Sigmoid colon (tissue), 4 donors: ENCODE results near the gene PRR15.

Source experiments
- EP300 ChIP-seq, 4 donors: sonication (generic); formaldehyde crosslinking; IDR thresholded peaks; one replicate each; pipeline ENCODE4 v1.6.1; 2017; ENCODE audit warnings: antibody characterized with exemption in 4 of 4
- POLR2A ChIP-seq, 2 donors: fragments of 450-650 bp; IDR thresholded peaks; one replicate each; pipeline ENCODE4 v1.6.1; 2016; ENCODE audit warnings: antibody characterized with exemption in 2 of 2, mild to moderate bottlenecking in 2 of 2, moderate library complexity in 2 of 2
- POLR2AphosphoS5 ChIP-seq, 4 donors: sonication (generic); formaldehyde crosslinking; IDR thresholded peaks; one replicate each; pipeline ENCODE4 v1.6.1; 2017; ENCODE audit warnings: antibody characterized with exemption in 4 of 4
- TF ChIP-seq, protein P1 (sequence below), 4 experiments: fragments of 450-650 bp in 3 of 4; fragments of 200-600 bp in 1 of 4; IDR thresholded peaks; one replicate each; pipeline ENCODE4 v1.5.1; 2016 to 2019; ENCODE audit warnings: antibody characterized with exemption in 4 of 4, mild to moderate bottlenecking in 3 of 4, moderate library complexity in 2 of 4

DNA sequence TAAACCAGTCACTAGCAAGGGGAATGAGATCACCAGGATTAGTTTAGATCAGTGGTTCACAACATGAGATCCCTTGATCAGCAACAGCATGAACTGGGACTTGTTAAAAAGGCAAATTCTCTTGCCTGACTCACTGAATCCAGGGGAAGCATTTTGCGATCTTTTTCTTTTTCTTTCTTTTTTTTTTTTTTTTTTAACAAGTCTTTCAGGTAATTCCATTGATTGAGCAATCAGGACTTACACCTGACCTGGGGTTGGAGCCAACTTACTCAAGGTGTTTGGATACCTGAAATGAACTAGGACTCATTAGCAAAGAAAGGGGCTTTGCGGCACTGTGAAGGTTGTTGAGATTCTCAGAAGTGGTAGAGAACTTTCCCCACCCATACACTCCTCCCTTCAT lies 47.1 kb upstream of the PRR15 start:
- no peak for TF ChIP-seq POLR2A (IDR thresholded peaks at IDR 0.05)
- TF ChIP-seq, protein P1, sequence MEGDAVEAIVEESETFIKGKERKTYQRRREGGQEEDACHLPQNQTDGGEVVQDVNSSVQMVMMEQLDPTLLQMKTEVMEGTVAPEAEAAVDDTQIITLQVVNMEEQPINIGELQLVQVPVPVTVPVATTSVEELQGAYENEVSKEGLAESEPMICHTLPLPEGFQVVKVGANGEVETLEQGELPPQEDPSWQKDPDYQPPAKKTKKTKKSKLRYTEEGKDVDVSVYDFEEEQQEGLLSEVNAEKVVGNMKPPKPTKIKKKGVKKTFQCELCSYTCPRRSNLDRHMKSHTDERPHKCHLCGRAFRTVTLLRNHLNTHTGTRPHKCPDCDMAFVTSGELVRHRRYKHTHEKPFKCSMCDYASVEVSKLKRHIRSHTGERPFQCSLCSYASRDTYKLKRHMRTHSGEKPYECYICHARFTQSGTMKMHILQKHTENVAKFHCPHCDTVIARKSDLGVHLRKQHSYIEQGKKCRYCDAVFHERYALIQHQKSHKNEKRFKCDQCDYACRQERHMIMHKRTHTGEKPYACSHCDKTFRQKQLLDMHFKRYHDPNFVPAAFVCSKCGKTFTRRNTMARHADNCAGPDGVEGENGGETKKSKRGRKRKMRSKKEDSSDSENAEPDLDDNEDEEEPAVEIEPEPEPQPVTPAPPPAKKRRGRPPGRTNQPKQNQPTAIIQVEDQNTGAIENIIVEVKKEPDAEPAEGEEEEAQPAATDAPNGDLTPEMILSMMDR (IDR thresholded peaks at IDR 0.05) = no peak
- no peak for TF ChIP-seq EP300 (IDR thresholded peaks at IDR 0.05)
- no peak for TF ChIP-seq POLR2AphosphoS5 (IDR thresholded peaks at IDR 0.05)
